HG02763 (cell line): ENCODE measurements around the gene STIP1.
"Not testable (repeated sequence)": the region's sequence is repeated elsewhere in the genome, so short reads cannot be mapped to it uniquely, and the experiment has no call there.

Experiments
- ATAC-seq: cut with Tn5 transposase; IDR thresholded peaks from one replicate; pipeline ENCODE4 v1.9.1; 2021; ENCODE audit warnings: mild to moderate bottlenecking, moderate library complexity; ENCODE audit not compliant: unreplicated experiment

Gene STIP1

GRCh38 chr11:64234647-64235379 is 48.8 kb downstream of the STIP1 start:
- ATAC-seq, result no peak

GRCh38 chr11:64235437-64236161 is 49.6 kb downstream of the STIP1 start:
- ATAC-seq, result no peak

- no peak for ATAC-seq
Measured at GRCh38 chr11:64237484-64237951, 51.5 kb downstream of the STIP1 start.

- ATAC-seq, result no peak
Measured at GRCh38 chr11:64238076-64238475, 52.1 kb downstream of the STIP1 start.

GRCh38 chr11:64238999-64239398 is 53.0 kb downstream of the STIP1 start:
- ATAC-seq, result no peak

- ATAC-seq, result no peak
Measured at GRCh38 chr11:64239662-64240434, 53.9 kb downstream of the STIP1 start.

- peak; percentile 54 for ATAC-seq
Measured at GRCh38 chr11:64240435-64241240, 54.7 kb downstream of the STIP1 start, which contains the start of gene FKBP2. Gene FKBP2, plus strand, starts transcription at chr11:64241095. Its CDS starts 1,293 bp downstream, at chr11:64242388.

GRCh38 chr11:64241241-64241490 is 55.2 kb downstream of the STIP1 start:
- peak; percentile 70 for ATAC-seq

- peak; percentile 4 for ATAC-seq
Measured at GRCh38 chr11:64241491-64242374, 55.8 kb downstream of the STIP1 start.

- no peak for ATAC-seq
Measured at GRCh38 chr11:64243236-64243854, 57.4 kb downstream of the STIP1 start.

- no peak for ATAC-seq
Measured at GRCh38 chr11:64244107-64244506, 58.1 kb downstream of the STIP1 start.

GRCh38 chr11:64244966-64245365 is 59.0 kb downstream of the STIP1 start:
- ATAC-seq, result no peak

GRCh38 chr11:64245401-64245796 is 59.4 kb downstream of the STIP1 start:
- no peak for ATAC-seq

- no peak for ATAC-seq
Measured at GRCh38 chr11:64245797-64246620, 60.0 kb downstream of the STIP1 start.

GRCh38 chr11:64246621-64246870 is 60.6 kb downstream of the STIP1 start:
- not testable (repeated sequence) for ATAC-seq

GRCh38 chr11:64246871-64247728 is 61.1 kb downstream of the STIP1 start, which contains the start of gene PPP1R14B:
Gene PPP1R14B, minus strand, starts transcription at chr11:64246943. Its CDS starts 270 bp downstream, at chr11:64246673.
- peak; percentile 33 for ATAC-seq

GRCh38 chr11:64247729-64248531 is 62.0 kb downstream of the STIP1 start:
- ATAC-seq, result no peak
